NCI-H524 treated with DMSO at 0.1 percent for 48 hours (cell line): ENCODE measurements around the gene CFDP1.
A peak's percentile ranks its signal among the peaks of the same experiment; 100 is the strongest.

Experiments
- DNase-seq: peaks from one replicate; lab custom pipeline; 2025; lab: John Stamatoyannopoulos, UW

Gene CFDP1

DNA sequence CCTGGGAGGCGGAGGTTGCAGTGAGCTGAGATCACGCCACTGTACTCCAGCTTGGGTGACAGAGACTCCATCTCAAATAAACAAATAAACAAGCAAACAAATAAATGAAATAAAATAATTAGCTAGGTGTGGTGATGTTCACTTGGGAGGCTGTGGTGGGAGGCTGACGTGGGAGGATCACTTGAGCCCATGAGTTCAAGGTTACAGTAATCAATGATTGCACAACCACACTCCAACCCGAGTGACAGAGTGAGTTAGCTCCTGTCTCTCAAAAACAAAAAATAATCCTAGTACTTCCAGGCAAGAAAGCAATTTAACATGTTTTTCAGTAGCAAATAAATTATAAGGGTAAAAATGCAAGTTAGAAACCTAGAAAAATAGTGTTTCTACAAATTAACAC lies 26.4 kb downstream of the CFDP1 start:
- no peak for DNase-seq

DNA sequence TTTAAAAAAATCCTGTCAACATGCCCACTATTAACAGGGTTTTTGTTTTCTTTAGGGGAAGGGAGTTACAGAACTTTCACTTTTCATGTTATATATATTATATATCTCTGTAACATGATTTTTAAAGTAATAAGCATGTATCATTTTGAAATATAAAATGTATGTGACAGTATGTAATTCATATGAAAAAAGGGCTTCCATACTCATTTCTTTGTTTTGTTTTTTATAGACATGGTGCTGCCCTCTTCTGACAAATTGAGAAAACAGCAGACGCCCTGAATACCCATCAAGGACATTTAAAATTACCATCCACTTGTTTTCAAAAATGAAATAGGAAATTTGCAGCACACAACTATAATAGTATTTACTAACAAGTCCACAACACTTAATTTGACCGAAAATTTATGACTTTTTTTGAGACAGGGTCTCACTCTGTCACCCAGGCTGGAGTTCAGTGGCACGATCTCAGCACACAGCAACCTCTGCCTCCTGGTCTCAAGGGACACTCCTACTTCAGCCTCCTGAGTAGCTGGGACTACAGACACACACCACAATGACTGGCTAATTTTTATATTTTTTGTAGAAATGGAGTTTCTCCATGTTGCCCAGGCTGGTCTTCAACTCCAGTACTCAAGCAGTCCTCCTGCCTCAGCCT lies 30.4 kb downstream of the CFDP1 start:
- DNase-seq = no peak

DNA sequence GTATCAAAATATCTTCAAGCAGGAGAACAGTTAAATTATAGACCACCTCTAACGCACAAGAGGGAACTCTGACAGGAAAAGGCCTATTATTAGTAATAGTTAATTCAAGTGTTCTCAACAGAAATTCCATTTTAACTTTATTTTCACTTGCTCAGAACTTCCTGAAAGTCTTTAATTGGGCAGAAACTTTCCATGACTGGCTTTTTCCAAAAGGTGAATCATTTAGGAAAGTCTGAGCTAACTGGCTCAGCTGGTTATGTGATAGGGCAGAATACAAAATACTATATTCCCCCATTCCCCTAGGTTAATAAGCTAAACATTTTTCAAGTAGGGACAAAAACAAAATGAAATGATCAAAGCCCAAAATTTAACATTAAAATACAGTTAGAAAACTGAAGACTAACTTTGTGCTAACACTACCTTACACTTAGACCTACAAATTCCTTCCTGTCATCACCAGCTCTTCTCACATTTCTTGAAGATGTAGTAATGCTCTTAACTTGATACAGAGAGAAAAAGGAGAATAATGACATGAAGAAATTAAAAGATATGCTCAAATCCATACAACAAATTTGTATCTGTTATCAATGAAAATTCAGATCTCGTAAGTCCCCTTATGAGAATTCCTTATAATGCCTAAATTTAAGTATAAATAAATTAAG lies 31.0 kb downstream of the CFDP1 start:
- DNase-seq = no peak

DNA sequence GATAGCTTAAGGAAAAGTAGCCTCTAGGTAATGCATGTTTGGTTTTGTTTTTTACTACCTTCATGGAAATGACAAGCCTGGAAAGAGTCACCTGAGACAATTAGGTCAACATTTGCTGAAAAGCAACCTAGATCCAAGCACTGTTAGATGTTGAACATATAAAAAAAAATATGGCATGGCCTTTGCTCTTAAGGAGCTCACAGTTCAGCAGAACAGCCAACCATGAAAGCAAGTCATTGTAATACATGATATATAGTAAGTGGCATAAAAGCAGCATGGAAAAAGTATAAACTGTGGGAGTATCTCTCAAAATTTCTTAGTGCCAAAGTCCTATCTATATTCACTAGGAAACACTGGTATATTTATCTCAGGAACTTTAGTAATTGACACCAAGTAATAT lies 31.6 kb downstream of the CFDP1 start:
- no peak for DNase-seq

DNA sequence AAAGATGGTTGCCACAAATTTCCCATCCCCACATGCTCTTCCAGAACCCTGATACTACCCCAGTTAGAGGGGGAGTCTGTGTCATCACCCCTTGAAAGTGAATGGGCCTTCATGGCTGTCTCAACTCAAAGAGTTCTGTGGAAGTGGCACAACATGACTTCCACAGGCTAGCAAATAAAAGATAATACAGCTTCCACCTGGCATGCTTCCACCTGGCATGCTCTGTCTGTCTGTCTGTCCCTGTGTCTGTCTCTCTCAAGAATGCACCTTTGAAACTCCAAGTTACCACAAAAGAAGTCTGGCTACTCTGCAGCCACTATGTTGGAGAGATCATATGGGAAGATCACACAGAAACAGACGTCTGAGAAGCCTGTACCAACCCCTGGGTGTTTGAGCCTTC lies 35.0 kb downstream of the CFDP1 start:
- no peak for DNase-seq

DNA sequence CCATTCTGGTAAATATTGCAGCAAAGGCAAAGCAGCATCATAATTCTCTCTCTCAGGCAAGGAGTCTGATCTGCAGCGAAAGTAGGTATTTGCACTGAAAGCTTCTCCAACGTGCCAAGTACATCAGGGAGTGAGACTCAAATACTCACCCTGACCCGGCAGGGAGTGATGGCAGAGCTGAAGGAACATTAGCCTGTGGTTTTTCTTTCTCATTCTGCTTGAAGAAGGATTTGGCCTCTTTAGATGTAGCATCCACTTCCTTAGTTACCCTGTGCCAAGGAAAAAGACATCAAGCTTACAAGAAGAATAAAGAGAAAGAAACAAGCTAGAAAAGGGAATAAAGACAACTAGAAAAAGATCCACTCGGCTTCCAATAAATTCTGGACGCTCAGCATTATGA lies 38.4 kb downstream of the CFDP1 start:
- no peak for DNase-seq

DNA sequence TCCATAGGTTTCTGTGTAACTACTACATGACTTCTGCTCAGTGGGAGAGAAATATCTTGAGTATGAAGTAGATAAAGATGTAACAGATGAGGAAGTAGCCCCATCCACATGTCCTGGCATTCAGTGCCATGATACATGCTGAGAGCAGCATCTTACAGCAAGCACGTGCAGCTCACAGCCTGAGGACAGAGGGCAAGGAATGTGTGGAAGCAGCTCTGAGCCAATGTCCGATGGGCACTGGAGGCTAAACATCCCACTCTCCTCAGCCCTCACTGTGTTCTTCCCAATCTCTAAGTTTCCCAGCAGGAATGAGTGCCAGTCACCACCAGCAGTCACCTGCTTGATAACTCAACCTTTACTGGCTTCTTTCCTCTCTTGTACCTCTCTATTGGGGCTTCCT lies 40.4 kb downstream of the CFDP1 start:
- DNase-seq = no peak

DNA sequence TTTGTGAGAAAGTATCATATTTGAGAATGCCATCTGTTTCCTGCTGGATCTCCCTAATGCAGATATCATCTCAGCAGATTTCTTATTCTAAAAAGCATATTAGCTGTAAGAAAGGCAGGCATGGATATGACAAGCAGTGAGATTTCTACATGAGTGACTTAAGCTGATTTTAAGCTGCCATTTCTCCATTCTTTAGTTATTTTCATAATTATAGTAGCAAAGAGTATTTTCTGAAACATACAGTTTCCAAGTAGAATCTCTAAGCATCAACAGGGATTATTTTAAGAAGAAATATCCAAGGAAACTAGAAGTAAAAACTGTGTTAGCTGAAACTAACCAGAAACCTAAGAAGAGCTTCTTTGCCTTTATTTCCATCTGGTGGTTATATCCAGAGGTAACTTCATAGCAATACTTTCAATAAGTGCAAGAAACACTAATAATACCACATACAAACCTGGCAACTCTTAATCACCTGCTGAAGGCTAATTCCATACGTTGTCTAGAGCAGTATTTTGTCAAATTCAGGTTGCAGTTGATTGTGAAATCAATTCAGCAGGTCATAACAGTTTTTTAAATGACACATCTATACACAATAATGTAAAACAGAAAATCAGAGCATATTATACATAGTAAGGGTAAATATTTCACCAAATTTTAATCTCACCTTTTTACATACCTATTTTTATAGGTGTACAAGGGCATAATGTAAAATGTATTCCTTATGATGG lies 42.2 kb downstream of the CFDP1 start:
- DNase-seq = no peak

DNA sequence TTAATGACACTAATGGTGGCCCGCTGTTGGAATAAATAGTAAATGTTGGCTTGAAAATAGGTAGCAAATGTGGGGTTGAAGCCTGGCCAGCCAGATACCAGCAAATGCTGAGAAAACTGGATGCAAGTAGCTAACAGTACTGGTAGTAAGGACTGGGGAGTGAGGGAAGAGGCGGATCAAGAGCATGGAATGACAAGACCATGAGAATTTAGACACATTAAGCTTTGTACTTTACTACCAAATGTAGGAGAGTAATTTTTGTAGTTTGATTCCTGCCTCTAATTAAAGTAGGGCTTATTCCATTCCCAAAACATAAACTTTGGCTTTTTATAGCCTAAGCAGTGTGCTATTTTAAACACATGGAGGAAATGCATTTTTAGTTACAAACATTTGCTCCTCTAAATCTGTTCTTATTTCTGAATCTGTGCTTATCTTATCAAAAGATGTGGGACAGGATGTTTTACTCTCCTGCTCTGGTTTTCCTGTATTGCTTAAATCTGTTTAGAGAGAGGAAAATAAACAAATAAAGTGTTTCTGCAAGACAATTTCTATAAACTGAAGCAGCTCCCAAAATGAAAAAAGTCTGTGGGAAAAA lies 44.1 kb downstream of the CFDP1 start:
- DNase-seq = no peak

DNA sequence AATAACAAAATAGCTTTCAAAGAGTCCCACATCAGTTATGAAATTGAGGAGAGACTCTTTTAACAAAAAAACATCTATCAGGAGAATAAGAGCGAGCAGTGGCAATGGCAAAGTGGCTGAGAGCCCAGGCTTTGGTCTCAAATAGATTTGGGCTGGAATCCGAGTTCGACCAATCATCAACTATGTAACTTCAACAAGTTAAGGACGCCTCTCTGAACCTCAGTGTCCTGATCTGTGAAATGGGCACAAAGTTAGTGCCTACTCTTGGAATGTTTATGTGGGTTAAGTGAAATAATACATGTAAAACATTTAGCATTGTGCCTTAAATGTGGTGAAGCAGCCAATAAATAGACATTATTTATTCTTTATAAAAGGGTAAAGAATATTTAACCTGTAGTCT lies 45.4 kb downstream of the CFDP1 start:
- DNase-seq = no peak

DNA sequence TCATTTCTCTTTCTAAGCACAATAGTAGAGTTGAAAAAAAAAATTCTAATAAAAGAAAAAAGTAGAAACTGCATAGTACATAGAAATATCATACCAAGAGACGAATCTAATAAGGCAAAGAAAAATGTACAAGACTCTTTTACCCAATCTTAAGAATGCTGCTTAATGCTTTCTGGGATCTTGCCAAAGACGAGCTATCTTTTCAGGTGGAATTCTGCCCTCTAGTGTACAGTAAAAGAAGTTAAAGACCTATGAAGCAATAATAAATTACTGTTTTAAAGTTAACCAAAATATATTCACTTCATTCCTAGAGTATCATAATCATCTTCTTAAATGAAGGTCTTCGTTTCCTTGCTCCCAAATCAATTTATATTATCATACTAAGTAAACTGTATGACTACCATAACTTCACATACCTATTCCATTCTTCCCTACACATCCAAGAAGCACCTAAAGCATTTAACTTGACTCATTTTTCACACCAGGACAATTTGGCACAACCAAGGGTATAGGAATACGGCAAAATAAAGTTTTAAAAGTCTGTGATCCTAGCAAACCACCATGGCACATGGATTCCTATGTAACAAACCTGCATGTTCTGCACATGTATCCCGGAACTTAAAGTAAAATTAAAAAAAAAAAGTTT lies 47.7 kb downstream of the CFDP1 start:
- DNase-seq = peak; percentile 20

DNA sequence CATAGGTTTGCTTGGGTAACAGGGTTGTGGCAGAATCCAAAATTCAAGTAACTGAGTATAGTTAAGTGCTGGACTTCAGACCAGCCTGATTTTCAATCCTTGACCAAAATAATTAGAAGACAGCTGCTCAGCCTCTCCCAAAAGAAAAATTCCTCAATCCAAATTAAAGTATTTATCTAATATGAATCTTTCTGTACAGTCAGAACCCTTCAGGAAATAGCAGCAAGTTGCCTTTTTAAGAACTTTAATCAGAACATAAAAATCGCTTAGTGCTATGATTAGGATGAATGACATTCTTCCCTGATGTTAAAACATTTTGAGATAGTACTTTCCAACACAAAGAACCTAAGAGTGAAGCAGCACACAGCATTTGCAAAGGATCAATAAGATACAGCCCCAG lies 50.2 kb downstream of the CFDP1 start:
- DNase-seq = no peak

DNA sequence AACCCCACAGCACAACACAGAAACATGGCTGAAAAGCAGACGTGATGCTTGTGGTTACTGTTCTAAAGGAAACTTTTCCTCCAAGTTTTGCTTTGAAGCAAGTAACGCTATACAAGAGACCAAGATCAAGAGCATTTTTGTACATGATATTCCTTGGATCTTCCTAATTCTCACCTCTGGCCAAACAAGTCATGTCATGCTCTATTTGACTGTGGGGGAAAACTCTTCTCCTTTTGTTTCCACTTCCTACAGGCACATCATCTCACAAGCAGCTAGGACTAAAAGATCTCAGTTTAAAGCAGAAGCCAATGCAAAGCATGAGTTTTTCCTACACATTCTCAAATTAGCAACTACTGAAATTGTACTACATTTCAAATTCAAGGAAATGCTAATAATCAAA lies 50.7 kb downstream of the CFDP1 start:
- no peak for DNase-seq

DNA sequence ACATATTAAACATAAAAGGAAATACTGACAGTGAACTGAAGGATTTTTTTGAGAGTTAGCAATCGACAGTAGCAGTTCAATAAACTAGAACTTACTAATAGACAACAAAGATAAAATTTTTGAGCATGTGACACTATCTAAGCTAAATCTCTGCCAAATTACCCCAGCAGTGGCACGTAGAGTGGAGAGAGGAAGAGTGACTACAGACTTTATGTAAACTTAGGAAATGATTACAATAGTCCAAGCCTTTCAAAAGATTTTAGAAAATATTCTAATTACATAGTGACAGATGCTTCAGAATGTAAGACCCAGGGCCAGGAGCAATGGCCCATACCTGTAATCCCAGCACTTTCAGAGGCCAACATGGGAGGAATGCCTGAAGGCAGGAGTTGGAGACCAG lies 52.4 kb downstream of the CFDP1 start:
- no peak for DNase-seq

DNA sequence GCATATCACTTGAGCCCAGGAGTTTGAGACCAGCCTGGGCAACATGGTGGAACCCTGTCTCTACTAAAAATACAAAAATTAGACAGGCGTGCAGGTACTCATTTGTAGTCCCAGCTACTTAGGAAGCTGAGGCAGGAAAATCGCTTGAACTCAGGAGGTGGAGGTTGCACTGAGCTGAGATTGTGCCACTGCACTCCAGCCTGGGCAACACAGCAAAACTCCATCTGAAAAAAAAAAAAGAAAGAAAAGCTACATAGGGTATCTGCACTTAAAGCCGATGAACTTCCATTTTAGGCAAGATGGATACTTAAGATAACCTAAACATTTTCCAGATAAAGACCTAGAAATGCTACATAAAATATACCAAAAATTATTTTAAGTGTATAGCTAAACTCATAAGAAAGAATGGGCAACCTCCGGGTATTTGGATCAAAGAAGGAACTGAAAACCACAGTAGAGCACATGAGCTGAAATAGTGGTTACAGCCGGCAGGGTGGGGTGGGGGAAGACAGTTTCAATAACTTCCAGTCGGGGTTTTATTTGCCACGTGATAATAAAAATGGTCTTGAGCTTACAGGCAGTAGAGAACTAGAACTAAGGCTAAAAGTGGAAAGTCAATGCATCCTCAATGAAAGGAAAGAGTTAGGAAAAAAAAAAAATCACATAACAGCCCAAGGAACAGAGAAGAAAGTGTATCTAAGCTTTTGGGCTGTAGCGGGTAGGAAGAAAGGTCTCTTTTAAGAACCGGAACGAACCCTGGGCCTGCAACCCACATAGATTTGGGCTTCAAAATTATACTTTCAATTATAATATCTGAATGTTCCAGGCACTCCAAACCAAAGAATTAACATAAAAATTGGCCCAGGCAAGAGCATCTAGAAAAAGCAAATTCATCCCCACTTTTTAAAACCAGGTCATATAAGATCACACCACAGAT lies 53.1 kb downstream of the CFDP1 start:
- no peak for DNase-seq

DNA sequence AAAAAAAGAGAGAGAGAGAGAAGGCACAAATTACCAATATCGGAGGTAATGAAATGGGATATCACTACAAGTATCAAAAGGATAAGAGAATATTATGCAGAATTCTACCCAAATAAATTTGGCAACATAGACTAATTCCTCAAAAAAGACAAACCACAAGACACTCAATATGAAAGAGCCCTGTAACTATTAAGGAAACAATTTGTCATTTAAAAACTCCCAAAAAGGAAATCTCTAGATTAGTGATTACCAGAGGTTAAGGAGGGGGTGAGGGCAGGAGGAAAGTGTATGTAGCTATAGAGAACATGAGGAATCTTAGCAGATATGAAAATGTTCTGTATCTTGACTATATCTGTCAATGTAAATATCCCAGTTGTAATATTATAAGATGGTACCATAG lies 54.0 kb downstream of the CFDP1 start:
- DNase-seq = no peak

DNA sequence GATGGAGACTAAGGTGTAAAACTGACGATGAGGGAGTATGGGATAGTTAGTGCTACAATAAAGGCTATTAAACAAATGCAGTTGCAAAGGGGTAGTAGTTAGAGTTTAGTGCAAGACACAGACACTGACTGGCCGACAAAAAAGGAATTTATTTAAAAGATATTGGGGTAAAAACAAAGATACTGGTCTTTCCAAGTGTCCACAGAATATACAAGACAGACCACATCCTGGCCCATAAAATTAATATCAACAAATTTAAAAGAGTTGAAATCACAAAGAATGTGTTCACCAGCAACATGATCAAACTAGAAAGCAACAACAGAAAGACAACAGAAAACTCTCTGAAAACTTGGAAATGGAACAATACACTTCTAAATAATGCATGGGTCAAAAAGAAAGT lies 54.7 kb downstream of the CFDP1 start:
- DNase-seq = no peak

DNA sequence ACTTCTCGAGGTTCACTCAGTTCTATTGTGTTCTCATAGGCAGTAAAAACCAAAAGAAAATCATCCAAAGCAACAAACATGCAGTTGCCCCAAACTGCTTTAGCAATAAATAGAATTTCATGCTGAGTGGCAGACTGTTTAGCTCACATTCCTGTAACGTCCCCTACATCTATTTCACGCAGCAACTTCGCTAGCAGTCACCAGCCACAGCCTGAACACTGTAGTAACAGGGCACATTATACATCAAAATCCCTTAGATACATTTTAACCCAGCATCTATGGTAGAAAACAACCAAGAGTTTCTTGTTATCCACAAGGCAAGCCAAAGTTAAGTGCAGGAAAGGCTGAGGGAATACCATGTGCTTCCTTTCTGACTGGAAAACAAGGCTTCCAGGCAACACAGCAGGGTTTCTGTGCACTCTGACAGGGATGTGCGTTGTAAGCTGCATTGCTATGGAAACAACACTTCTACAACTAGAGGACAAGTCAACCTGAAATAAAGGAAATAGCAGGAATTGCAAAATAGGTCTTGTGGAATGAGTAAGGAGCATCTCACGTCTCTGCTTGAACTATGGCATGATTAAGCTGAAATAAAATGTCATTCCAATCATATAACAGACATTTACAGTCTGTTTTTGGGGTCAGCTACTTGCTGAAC lies 55.4 kb downstream of the CFDP1 start:
- no peak for DNase-seq

DNA sequence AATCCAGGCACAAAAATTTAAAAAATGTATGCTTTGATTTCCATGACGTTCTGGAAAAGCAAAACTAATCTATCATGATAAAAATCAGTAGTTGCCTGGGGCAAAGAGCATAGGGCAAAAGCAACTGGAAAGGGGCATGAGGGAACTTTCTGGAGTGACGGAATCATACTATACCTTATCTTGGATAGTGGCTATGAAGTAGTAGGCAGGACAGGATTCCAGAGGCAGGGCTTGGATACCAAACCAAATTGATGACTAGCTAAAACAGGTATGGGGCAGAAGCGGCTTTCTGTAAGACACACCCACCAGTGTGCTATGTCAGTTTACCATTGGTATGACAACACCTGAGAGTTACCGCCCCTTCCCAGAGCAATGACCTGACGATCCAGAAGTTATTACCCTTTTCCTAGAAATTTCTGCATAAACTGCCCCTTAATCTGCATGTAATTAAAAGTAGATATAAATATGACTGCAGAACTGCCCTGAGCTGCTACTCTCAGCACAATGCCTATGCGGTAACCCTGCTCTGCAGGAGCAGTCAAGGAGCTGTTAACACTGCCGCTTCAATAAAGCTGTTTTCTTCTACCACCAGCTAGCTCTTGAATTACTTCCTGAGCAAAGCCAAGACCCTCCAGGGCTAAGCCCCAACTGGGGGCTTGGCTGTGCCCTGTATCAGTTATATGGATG lies 56.7 kb downstream of the CFDP1 start:
- DNase-seq = no peak

DNA sequence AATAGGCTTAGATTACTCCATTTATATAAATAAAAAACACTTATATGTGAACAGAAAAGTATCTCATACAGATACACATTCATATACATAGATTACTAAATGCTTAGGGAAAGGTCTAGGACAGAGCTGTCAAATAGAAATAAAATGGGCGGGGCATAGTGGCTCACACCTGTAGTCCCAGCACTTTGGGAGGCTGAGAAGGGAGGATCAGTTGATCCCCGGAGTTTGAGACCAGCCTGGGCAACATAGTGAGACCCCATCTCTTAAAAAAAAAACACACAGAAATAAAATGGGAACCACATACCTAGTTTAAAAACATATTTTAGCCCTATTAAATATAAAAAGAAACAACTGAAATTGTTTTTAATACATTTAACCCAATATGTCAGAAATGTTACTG lies 58.9 kb downstream of the CFDP1 start:
- no peak for DNase-seq
